SK-MEL-5 (cell line): ENCODE measurements around the gene ABTB1. TPM values are rescaled to one million over a fixed set of nuclear protein-coding genes. Genes with fewer than 3 reads are reported as not detected.

Experiments
- DNase-seq: peaks from one replicate; pipeline ENCODE4 v3.0.0-alpha.2; 2016; ENCODE audit warnings: low read depth, low spot score
- in situ Hi-C: cut with HindIII; loops from 2 replicates; pipeline ENCODE4 v1.10.0; 2016; ENCODE audit warnings: low sequenced_read_pairs, high pct_unique_total_duplicates, low pct_unique_long_range_greater_than_20kb
- total RNA-seq: library from RNA; depleted of rRNA; stranded (reverse); fragments of >200 nt; shearing (Covaris generic); gene quantifications from 2 replicates; pipeline ENCODE4 v1.2.3, GENCODE V29; 2014

The ABTB1 gene
- total RNA-seq, 1 experiment from 2014 or later, result 1.1 TPM

DNA sequence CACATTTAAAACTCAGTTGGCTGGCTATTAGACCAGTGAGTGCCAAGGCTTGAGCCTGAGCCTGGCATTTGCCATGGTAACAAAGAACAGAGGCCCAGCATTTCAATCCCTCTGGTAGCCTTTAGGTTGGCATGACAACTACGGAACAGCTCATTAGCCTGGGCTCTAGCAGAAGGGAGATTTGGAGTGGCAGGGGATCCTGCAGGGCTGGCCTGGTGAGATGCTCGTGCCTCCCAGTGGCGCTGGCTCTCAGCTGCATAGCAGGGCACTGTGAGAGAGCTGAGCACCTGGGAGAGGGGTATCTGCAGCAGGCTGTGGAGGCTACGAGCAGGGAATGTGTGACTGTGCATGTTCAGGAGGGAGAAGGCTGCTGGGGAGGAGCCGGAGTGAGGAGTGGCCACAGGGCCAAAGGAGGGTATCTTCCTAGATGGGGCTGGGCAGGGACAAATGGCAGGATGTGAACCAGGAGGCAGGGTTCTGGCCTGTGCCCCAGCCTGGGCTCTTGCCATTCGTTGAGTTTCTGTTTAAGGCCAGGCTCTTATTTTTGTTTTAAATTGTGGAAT, 5.6 kb upstream of the ABTB1 start:
- in situ Hi-C loops, result no loop called here
- DNase-seq, result no peak

DNA sequence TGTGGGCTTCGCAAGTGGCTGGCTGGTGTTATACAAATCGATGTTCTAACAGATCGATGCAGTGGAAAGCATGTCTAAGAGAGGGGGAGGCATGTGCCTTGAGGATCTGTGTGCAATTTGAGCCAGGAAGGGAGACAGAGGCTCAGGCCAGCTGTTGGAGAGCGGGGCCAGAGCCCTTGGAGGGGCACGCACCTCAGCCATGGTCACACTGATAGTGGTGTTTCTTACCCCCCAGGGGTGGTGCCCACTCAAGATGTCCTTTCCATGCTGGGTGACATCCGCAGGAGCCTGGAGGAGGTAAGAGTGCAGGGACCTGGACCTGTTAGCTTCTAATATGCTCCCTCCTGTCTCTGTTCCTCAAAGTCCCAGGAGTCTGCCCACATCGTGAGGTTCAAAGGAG, 3.8 kb upstream of the ABTB1 start:
- in situ Hi-C loops, result no loop called here
- DNase-seq, result no peak

DNA sequence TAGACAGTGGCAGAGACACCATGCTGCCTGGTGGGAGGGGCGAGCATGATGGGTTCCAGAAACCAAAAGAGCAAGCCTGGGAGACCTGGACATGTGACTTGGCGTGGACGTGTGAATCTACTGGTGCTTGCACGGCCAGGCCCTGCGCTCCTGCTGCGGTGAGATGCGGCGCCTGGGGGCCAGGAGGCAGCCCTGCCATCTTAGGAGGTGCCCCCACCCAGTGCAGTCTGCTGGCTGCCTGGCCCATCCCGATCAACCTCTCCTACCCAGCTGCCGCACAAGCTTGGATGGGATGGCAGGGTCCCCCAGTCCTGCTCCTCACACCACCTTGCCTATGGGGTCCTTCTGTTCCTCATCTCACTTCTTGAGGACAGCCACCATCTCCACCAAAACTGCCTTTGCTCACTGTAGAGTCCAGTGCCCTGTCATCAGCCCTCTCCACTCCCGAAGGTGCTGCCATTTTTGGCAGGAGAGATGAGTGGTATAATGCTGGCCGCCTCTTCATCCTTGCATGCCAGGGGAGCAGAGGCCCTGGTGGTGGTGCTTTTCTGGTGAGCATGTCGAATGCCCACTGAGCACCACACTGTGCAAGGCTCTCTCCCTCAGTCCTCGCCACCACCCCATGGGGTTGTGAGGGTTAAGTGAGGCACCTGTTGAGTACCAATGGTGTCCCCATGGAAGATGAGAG, 3.1 kb upstream of the ABTB1 start:
- in situ Hi-C loops, result no loop called here
- no peak for DNase-seq

DNA sequence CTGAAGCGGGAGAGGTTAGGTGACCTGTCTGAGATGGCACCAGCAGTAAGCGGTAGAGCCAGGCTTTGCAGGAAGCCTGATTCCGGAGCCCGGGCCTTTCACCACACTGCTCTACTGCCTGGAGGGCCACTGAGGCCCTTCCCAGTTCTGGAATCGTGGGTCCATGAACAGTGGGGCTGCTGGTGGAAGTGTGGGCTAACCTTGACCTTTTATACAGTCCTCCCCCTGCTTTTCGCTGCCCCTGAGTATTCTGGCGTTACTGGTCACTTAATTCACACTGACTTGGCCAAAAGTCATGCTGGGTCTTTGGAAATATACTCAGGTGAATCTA, 2.6 kb upstream of the ABTB1 start:
- DNase-seq, result no peak
- in situ Hi-C loops, result no loop called here

DNA sequence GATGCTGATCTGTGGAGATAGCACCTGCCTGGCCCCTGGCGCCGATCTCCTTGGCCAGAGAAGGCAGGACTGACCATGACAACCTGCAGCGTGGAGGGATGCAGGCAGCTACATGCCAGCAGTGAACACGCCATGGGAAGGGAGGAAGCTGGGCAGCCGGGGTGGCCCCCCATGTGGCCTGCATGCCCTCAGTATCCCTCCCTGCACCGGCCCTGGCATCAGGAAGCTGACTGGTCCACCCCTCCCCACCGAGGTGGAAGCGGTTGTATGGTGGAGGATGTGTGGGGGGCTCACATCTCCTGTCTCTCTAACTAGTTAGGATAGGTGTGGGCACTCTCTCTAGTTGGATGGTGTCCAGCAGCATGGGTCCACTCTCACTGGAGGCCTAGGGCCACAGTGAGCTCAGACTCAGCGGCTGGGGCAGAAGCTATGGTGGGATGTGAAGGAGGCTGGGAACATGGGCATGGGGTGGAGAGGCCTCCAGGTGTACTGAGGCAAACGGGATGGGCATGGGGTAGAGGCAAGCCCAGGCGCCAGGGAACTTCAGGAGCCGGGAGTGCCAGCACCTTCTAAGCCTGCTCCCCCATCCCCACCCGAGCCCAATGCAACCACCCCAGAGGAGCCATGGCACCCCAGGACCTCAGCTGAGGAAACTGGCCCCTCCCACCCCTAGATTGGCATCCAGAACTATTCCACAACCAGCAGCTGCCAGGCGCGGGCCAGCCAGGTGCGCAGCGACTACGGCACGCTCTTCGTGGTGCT, 1.8 kb upstream of the ABTB1 start:
- DNase-seq, result no peak
- in situ Hi-C loops, result no loop called here

DNA sequence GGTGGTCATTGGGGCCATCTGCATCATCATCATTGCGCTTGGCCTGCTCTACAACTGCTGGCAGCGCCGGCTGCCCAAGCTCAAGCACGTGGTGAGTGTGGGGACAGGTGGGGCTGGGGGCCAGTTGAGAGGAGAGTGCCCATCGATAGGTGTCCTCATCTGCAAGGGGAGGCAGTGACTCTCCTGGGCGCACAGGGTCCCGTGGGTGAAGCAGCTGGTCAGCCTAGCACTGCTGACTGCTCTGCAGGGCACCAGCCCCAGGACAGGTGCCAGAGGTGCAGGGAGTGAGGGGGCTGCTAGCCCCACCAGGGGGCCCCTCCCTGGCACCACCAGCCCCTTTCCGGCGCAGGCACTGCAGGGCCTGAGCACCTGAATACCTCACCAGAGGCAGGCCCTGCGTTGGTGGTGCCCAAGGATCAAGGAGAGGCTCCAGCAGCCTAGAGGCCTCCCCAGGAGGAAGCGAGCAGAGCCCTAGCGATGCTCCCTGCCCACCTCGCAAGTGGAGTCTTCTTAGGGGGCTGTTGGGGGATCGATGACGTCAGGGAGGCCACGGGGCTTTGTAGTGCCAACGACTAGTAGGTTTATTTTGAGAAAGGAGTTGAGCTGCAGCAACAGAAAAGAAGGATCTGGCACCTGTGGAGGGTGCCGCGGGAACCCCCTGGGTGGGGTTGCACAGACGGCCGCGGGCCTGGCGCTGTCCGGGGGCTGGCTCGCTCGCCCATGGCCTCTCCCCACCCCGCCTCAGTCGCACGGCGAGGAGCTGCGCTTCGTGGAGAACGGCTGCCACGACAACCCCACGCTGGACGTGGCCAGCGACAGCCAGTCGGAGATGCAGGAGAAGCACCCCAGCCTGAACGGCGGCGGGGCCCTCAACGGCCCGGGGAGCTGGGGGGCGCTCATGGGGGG, 976 bp upstream of the ABTB1 start:
- in situ Hi-C loops, result no loop called here
- no peak for DNase-seq

DNA sequence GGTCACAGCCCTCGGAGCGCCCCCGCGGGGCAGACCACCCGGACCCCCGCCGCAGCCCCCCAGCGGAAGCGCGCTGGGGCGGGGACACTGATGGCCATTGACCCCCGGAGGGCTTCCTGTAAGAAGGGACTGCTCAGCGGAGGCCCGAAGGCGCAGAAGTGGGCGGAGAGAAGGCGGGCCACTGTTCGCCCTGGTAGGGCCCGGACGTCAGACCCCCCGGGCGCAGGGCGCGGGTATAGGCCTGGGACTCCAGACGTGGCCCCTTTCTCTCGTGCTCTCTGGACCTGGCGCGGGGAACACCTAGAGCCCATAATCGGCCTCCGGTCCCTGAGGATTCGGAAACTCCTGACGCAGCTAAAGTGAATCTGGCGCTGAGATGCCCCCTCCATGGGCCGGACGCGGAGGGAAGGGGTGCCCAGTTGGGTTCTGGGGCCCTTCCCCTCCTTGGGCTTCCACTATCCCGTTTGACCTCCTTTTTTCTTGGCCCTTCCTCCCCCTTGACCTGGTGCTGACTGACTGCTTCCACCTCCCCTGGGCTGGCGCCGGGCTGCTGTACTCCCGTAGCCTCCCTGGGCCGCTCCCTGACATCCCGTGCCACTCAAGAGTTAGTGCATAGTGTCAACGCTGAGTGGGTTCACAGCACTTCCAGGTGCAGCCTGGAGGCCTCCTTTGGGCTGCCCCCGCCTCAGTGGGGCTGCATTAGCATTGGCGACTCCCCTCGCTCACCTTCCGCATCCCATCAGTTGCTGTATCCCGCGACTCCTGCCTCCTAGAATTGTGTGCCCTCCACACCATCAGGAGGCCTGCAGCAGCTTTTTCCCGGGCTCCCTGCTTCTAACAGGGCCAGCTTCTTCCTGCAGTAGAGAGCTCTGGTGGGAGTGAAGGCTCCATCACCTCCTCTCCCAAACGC, 694 bp downstream of the ABTB1 start:
- peak; percentile 46 for DNase-seq
- in situ Hi-C loops, result no loop called here

DNA sequence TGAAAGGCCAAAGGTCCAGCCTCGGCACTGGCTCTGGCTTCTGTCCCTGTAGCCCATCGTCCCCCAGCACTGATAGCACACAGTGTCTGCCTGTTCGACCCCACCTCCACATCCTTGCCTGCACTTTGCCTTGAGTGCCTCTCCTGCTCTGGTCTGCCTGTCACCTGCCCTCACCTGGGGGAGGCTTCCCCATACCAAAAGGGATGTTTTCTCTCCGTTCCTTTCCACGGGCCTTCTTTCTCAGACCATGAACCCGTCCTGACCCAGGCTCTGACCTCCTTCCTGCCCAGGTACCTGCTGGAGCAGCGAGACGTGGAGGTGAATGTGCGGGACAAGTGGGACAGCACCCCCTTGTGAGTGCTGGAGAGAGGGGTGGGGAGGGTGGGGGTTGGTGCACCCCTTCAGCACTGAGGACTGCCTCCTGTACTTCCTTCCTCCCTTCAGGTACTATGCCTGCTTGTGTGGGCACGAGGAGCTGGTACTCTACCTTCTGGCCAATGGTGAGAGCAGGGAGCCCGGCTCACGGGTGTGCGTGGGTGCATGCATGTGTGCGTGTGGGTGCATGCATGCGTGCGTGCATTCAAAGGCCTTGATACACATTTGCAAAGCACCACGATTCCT, 1.5 kb downstream of the ABTB1 start:
- no peak for DNase-seq
- in situ Hi-C loops, result no loop called here

DNA sequence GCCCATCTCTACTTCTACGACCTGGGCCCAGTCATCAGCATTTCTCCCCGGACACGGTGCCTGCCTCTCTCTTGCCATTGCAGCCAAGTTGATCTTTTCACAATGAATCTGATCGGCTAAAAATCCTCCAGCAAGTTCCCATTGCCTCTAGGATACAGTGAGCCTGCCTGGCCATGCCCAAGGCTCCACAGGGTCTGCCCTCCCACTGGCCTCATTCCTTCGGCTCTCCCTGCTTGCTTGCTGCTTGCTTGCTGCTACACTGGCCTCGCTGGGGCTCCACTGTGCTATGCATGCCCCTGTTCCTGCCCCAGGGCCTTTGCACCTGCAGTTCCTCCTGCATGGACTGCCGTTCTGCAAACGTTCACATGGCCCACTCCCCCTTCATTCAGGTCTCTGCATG, 2.0 kb downstream of the ABTB1 start:
- in situ Hi-C loops, result no loop called here
- DNase-seq, result no peak

DNA sequence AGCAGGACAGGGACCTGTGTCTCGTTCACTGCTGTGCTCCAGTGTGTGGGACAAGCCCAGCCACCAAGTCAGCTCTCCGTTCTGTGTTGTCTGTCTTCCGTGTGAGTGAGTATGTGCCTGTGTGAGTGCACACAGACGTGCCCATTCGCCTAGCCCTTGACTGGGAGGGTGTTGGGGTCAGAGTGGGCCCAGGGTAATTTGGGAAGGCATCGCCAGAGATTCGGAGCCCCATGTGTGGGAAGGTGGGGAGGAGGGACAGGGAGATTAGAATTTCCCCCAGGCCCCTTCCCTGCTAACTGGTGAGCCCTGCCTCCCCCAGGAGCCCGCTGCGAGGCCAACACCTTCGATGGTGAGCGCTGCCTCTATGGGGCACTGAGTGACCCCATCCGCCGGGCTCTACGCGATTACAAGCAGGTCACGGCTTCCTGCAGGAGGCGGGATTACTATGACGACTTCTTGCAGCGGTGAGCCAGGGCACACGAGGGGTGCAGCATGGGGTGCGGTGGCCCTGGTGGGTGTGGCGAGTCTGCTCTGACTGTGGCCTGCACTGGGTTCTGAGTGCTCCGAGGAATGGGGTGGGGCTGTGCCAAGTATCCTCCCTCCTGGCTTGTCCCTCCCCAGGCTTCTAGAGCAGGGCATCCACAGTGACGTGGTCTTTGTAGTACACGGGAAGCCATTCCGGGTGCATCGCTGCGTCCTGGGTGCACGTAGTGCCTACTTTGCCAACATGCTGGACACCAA, 3.1 kb downstream of the ABTB1 start:
- DNase-seq, result no peak
- in situ Hi-C loops, result no loop called here

DNA sequence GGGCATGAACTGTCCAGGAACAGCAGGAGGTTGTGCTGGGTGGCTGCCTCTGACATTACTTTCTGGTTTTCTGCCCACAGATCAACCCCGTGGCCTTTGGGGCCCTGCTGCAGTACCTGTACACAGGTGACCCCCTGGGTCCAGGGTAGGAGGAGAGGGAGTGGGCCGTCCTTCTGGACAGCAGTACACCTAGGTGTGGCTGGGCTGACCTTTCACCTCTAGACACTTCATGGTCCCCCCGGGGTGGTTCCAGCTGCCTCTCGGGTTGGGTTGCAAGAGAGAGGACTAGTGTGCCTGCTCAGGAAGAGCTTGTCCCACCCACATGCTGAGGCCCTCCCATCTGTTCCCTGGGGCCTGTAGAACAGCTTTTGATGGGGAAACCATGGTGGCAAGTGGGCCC, 3.7 kb downstream of the ABTB1 start:
- in situ Hi-C loops, result no loop called here
- DNase-seq, result no peak

DNA sequence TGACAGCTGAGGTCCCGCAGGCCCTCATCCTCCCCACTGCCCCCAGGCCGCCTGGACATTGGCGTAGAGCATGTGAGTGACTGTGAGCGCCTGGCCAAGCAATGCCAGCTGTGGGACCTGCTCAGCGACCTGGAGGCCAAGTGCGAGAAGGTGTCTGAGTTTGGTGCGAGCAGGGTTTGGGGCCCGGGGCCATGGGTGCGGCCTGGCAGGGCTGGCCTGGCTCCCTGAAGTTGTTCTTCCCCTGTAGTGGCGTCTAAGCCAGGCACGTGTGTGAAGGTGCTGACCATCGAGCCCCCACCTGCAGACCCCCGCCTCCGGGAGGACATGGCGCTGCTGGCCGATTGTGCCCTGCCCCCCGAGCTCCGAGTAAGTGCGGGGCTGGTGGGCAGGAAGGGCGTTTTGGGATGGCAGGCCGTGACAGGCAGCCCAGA, 4.2 kb downstream of the ABTB1 start:
- in situ Hi-C loops, result no loop called here

DNA sequence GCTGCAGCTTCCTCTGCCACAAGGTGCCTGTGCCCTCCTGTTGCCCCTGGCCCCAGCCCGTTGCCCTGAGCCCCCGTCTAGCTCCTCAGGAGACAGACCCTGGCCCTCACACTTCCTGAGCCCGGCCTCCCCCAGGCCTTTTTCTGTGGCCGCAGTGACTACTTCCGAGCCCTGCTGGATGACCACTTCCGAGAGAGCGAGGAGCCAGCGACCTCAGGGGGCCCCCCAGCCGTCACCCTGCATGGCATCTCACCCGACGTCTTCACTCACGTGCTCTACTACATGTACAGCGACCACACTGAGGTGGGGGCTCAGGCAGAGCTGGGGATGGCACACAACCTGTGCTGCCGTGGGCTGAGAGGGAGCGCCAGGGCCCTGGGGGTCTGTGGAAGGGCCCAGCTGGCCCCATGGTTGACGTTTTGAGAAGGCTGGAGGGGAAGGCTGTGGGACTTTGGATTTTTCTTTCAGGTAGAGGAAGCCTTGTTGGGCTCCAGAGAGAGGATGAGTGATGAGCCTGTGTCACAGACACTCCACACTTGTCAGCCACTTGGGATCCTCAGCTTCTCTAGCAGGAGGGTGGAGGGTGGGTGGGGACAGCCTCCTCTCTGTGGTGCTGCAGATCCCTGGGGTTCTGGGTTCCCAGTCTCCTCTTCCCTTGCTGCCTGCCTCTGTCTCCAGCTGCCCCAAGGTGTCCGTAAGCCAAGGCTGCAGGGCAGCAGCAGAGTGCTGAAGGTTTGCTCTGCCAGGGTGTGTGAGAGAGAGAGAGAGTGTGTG, 5.0 kb downstream of the ABTB1 start:
- in situ Hi-C loops, result no loop called here
- no peak for DNase-seq

More for the DNA sequence above, 4.2 kb downstream of the ABTB1 start:
- no peak for DNase-seq

DNA sequence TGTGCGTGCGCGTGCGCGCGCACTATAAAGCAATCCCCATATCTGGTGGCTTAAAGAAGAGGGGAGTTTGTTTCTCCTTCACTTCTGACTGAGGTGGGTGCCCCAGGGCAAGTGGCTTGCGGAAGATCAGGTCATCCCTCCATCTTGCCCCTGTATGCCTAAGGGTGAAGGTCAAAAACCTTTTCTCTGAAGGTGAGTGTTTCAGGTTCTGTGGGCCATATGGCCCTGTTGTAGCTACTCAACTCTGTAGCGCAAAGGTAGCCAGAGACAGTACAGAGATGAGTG, 5.5 kb downstream of the ABTB1 start:
- no peak for DNase-seq
- in situ Hi-C loops, result no loop called here

DNA sequence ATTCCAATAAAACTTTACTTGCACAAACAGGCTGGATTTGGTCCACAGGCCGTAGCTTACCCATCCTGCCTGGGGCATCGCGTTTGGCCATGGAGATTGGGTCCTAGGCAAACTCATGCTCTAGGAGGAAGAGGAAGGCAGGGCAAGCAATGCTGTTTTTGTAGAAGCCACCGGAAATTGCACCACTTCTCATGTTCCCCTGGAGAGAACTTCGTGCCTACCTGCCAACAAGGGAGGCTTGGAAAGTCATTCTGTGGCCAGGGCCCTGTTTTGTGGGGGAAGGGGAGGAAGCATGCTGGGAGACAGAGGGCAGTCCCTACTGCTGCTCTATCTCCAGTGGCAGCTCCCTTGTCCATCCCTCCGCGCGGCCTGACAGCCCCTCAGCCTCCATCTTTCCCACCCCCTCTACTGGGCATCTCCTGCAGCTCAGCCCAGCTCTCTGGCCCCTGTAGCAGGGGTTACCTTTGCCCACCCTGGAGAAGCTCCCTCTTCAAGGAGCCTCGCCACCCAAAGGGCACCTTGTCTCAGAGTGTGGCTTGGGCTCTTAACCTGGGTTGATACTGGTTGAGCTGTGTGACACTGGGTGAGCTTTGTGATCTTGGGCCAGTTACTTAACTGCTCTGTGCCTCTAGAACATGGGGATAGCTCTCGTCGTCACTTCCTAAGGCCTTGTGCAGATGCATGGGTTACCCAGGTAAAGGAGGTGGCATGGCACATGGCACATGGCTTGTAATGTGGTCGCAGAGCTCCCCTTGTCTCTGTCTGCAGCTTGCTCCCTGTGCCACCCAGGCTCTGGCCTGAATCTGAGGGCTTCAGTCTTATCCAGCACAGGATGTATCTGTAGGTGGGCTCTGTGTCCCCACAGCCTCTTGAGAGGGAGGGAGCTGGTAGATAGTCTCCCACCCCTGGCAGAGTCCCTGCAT, 6.1 kb downstream of the ABTB1 start:
- in situ Hi-C loops, result no loop called here
- no peak for DNase-seq
